PFSK-1 (cell line): ENCODE data around the gene PGLYRP1.

Source experiments
- FOXP2 ChIP-seq: optimal IDR thresholded peaks from 2 replicates; pipeline ENCODE3; 2011; ENCODE audit warnings: borderline replicate concordance, control low read depth, inconsistent platforms; ENCODE audit not compliant: insufficient read depth; ENCODE audit errors: extremely low read length, extremely low read depth
- POLR2AphosphoS5 ChIP-seq: IDR thresholded peaks from 2 replicates; pipeline ENCODE4 v1.6.1; 2012; ENCODE audit warnings: low read depth, mild to moderate bottlenecking, control low read depth, low read length, moderate library complexity
- SIN3A ChIP-seq: IDR thresholded peaks from 2 replicates; pipeline ENCODE4 v1.6.1; 2012; ENCODE audit warnings: mild to moderate bottlenecking, low read length, moderate library complexity, borderline replicate concordance; ENCODE audit not compliant: insufficient read depth
- TAF1 ChIP-seq: IDR thresholded peaks from 2 replicates; pipeline ENCODE4 v1.6.1; 2012; ENCODE audit warnings: low read length, control low read depth, borderline replicate concordance; ENCODE audit not compliant: insufficient read depth
- TF ChIP-seq, protein P1 (sequence below), 2 experiments: IDR thresholded peaks; 2 replicates each; pipeline versions ENCODE4 v1.6.1 to v1.8.0; 2011 to 2012; ENCODE audit warnings: low read depth in 2 of 2, low read length in 2 of 2, control low read depth in 1 of 2, inconsistent platforms in 1 of 2, mild to moderate bottlenecking in 1 of 2, moderate library complexity in 1 of 2; ENCODE audit not compliant: insufficient read depth in 1 of 2

DNA sequence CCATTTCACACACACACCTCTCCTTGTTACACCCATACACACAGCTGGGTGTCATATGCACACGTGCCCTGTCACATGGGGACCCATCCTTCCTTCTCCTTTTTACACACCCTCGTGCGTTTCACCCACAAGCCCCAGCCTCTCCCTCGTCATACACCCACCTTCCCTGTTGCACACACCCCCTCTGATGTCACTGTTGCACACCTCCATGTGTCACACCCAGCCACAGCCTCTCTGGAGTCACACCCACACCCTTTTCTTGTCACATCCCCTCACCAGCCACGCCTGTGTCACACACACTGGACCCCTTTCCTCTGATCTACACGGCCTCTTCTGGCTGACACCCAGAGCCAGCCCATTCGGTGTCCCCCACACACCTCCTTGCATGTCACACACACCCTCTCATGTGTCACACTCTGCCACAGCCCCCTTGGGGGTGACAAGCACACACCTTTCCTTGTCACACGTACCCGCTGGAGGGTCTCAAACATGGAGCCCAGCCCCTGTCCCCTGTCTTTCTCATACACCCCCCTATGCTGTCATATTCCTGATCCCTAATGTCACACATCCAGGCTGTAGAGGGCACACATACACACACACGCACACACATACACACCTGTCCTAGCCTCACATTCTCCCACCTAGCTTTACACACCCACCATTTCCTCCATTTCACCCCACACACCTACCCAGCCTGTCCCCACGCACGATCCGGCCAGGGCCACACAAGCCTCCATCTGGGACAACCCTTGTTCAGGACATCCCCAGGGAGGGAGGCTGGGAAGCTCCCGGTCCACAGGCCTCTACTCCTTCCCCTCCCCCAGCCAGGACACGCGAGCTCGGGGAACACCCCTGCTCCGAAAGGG lies 50.5 kb downstream of the PGLYRP1 start:
- TF ChIP-seq POLR2AphosphoS5 (no peak), FOXP2 (no peak), TAF1 (no peak), SIN3A (no peak)
- TF ChIP-seq, protein P1, sequence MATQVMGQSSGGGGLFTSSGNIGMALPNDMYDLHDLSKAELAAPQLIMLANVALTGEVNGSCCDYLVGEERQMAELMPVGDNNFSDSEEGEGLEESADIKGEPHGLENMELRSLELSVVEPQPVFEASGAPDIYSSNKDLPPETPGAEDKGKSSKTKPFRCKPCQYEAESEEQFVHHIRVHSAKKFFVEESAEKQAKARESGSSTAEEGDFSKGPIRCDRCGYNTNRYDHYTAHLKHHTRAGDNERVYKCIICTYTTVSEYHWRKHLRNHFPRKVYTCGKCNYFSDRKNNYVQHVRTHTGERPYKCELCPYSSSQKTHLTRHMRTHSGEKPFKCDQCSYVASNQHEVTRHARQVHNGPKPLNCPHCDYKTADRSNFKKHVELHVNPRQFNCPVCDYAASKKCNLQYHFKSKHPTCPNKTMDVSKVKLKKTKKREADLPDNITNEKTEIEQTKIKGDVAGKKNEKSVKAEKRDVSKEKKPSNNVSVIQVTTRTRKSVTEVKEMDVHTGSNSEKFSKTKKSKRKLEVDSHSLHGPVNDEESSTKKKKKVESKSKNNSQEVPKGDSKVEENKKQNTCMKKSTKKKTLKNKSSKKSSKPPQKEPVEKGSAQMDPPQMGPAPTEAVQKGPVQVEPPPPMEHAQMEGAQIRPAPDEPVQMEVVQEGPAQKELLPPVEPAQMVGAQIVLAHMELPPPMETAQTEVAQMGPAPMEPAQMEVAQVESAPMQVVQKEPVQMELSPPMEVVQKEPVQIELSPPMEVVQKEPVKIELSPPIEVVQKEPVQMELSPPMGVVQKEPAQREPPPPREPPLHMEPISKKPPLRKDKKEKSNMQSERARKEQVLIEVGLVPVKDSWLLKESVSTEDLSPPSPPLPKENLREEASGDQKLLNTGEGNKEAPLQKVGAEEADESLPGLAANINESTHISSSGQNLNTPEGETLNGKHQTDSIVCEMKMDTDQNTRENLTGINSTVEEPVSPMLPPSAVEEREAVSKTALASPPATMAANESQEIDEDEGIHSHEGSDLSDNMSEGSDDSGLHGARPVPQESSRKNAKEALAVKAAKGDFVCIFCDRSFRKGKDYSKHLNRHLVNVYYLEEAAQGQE (IDR thresholded peaks at IDR 0.05; ENCODE audit: insufficient read depth in 1 of 2, low read depth in 2 of 2, low read length in 2 of 2): no peak
